GM23338 (cell line): Measurements from ENCODE around the gene ATP5MG. TPM values are rescaled to one million over a fixed set of nuclear protein-coding genes. Genes with fewer than 3 reads are reported as not detected.

Source experiments
- ATAC-seq: fragments of 200-7000 bp; cut with Tn5 transposase; 3 replicates; pipeline ENCODE4 v1.9.1; 2020
- DNase-seq: peaks from one replicate; pipeline ENCODE4 v3.0.0-alpha.2; 2015; ENCODE audit warnings: low spot score
- H2AFZ ChIP-seq: fragments of 200-600 bp; sonication (generic); 2 replicates; pipeline ENCODE4 v1.8.0; 2016; ENCODE audit warnings: antibody characterized with exemption, mild to moderate bottlenecking, moderate library complexity
- H3F3A ChIP-seq: fragments of 200-600 bp; sonication (generic); replicated peaks from 2 replicates; pipeline ENCODE4 v1.8.0; 2017; ENCODE audit warnings: antibody characterized with exemption, mixed run types, low read depth
- H3K27ac ChIP-seq: fragments of 200-600 bp; sonication (generic); 2 replicates; pipeline ENCODE4 v1.6.1; 2016; ENCODE audit warnings: low read depth
- H3K27me3 ChIP-seq: fragments of 200-600 bp; sonication (generic); 2 replicates; pipeline ENCODE4 v1.8.0; 2016; ENCODE audit warnings: mild to moderate bottlenecking, mixed run types, moderate library complexity; ENCODE audit not compliant: insufficient read depth
- H3K36me3 ChIP-seq: fragments of 200-600 bp; sonication (generic); 2 replicates; pipeline ENCODE4 v1.8.0; 2016; ENCODE audit warnings: mild to moderate bottlenecking; ENCODE audit not compliant: insufficient read depth
- H3K4me1 ChIP-seq: fragments of 200-600 bp; sonication (generic); 2 replicates; pipeline ENCODE4 v1.8.0; 2016; ENCODE audit warnings: mild to moderate bottlenecking, moderate library complexity; ENCODE audit not compliant: insufficient read depth
- H3K4me2 ChIP-seq: fragments of 200-600 bp; sonication (generic); 2 replicates; pipeline ENCODE4 v1.7.1; 2017; ENCODE audit warnings: mixed run types
- H3K4me3 ChIP-seq: fragments of 200-600 bp; sonication (generic); 2 replicates; pipeline ENCODE4 v1.6.1; 2016; ENCODE audit warnings: mixed run types
- H3K79me2 ChIP-seq: fragments of 200-600 bp; sonication (generic); replicated peaks from 2 replicates; pipeline ENCODE4 v1.8.0; 2017; ENCODE audit warnings: mild to moderate bottlenecking; ENCODE audit not compliant: insufficient read depth
- H3K9me2 ChIP-seq: fragments of 200-600 bp; sonication (generic); 2 replicates; pipeline ENCODE4 v1.8.0; 2017; ENCODE audit not compliant: insufficient read depth
- H4K20me1 ChIP-seq: fragments of 200-600 bp; sonication (generic); replicated peaks from 2 replicates; pipeline ENCODE4 v1.8.0; 2017; ENCODE audit warnings: mild to moderate bottlenecking; ENCODE audit not compliant: insufficient read depth
- H3K27ac Mint-ChIP-seq: 2 replicates; pipeline ENCODE4 v1.8.0; 2020; ENCODE audit warnings: inconsistent platforms, mild to moderate bottlenecking, moderate library complexity, mixed read lengths
- H3K27me3 Mint-ChIP-seq: 3 replicates; pipeline ENCODE4 v1.8.0; 2022; ENCODE audit warnings: low read depth, mild to moderate bottlenecking, moderate library complexity, mixed read lengths, inconsistent platforms; ENCODE audit not compliant: insufficient read depth, poor library complexity
- H3K36me3 Mint-ChIP-seq: 3 replicates; pipeline ENCODE4 v1.8.0; 2021; ENCODE audit warnings: low read depth, mild to moderate bottlenecking, inconsistent platforms, moderate library complexity, mixed read lengths
- H3K4me1 Mint-ChIP-seq: 3 replicates; pipeline ENCODE4 v1.8.0; 2020; ENCODE audit warnings: mild to moderate bottlenecking, inconsistent platforms, mixed read lengths
- H3K4me3 Mint-ChIP-seq: 3 replicates; pipeline ENCODE4 v1.8.0; 2021; ENCODE audit warnings: moderate library complexity, mild to moderate bottlenecking, inconsistent platforms, mixed read lengths
- H3K9me3 Mint-ChIP-seq: 3 replicates; pipeline ENCODE4 v1.8.0; 2020; ENCODE audit warnings: moderate library complexity, mild to moderate bottlenecking, inconsistent platforms, mixed read lengths
- CREB1 ChIP-seq: fragments of 250-450 bp; sonication (Bioruptor Pico); IDR thresholded peaks from 2 replicates; pipeline ENCODE4 v1.5.0; 2020; ENCODE audit warnings: low read depth, mild to moderate bottlenecking, moderate library complexity
- CTCF ChIP-seq, 2 experiments: fragments of 200-600 bp in 1 of 2; sonication (generic) in 1 of 2; conservative IDR thresholded peaks; 2 replicates each; pipeline versions ENCODE4 v1.5.1 to v1.6.1; 2016 to 2017; ENCODE audit warnings: antibody characterized with exemption in 2 of 2, low read depth in 2 of 2, mild to moderate bottlenecking in 2 of 2, moderate library complexity in 1 of 2
- ETS1 ChIP-seq: IDR thresholded peaks from 2 replicates; pipeline ENCODE4 v1.6.1; 2016; ENCODE audit warnings: antibody characterized with exemption
- EZH2 ChIP-seq: fragments of 200-600 bp; sonication (generic); IDR thresholded peaks from one replicate; pipeline ENCODE4 v1.8.0; 2017; ENCODE audit warnings: antibody characterized with exemption, mild to moderate bottlenecking, low read depth; ENCODE audit not compliant: unreplicated experiment
- EZH2phosphoT487 ChIP-seq: fragments of 200-600 bp; sonication (generic); IDR thresholded peaks from one replicate; pipeline ENCODE4 v1.8.1; 2018; ENCODE audit warnings: antibody characterized with exemption; ENCODE audit not compliant: unreplicated experiment
- JUNB ChIP-seq: IDR thresholded peaks from one replicate; pipeline ENCODE4 v1.6.1; 2016; ENCODE audit warnings: antibody characterized with exemption; ENCODE audit not compliant: unreplicated experiment
- NANOG ChIP-seq: IDR thresholded peaks from 2 replicates; pipeline ENCODE4 v1.6.1; 2016; ENCODE audit warnings: antibody characterized with exemption, borderline replicate concordance
- POLR2AphosphoS5 ChIP-seq: IDR thresholded peaks from 2 replicates; pipeline ENCODE4 v1.6.1; 2016; ENCODE audit warnings: antibody characterized with exemption, low read depth
- STAT1 ChIP-seq: IDR thresholded peaks from one replicate; pipeline ENCODE4 v1.6.1; 2016; ENCODE audit warnings: antibody characterized with exemption; ENCODE audit not compliant: unreplicated experiment
- ZNF114 ChIP-seq: fragments of 250-450 bp; sonication (Bioruptor Pico); IDR thresholded peaks from 2 replicates; pipeline ENCODE4 v1.5.0; 2020; ENCODE audit warnings: mild to moderate bottlenecking, moderate library complexity
- ZNF331 ChIP-seq: fragments of 250-450 bp; sonication (Bioruptor Pico); IDR thresholded peaks from 2 replicates; pipeline ENCODE4 v1.5.0; 2020; ENCODE audit warnings: low read depth, mild to moderate bottlenecking, moderate library complexity
- polyA plus RNA-seq: library from polyadenylated mRNA; unstranded; fragments of >200 nt; fragmentation: Nextera tagmentation; extraction: Ambion mirVana; gene quantifications from 2 replicates; pipeline ENCODE4 v1.2.1, GENCODE V29; 2016
- total RNA-seq: library from RNA; depleted of rRNA; stranded (reverse); fragments of >200 nt; shearing (Covaris generic); gene quantifications from 2 replicates; pipeline ENCODE4 v1.2.3, GENCODE V29; 2014
- TF ChIP-seq, protein P1 (sequence below): fragments of 250-450 bp; sonication (Bioruptor Pico); IDR thresholded peaks from 2 replicates; pipeline ENCODE4 v1.5.0; 2020; ENCODE audit warnings: mild to moderate bottlenecking, moderate library complexity
- TF ChIP-seq, protein P2 (sequence below): IDR thresholded peaks from one replicate; pipeline ENCODE4 v1.6.1; 2018; ENCODE audit warnings: antibody characterized with exemption; ENCODE audit not compliant: unreplicated experiment

Gene ATP5MG
- total and polyA plus RNA-seq, 2 experiments from 2014 or later = 41.7 to 987 TPM

DNA sequence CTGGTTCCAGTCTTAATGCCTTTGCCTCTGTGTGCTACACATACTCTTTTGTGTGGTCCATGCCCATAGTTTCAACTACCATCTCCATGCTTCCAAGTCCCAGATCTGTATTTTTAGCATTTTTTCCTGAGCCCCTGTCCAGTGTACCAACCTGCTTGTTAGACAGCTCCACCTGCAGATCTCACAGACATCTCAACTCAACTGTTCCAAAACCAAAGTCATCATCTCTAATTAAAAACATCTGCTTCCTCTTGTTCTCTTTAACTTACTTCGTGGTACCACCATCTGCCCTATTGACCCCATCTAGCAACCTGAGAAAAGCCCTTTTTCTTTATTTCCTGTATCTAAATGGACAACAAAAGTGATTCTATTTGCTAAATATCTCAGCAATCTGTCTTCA lies 26.3 kb downstream of the ATP5MG start:
- Mint-ChIP-seq H3K4me1 (no peaks in the 10 kb centered on the region), H3K27me3 (peaks cover 4% of the 10 kb centered on the region), H3K4me3 (no peak overlapping the region), H3K36me3 (no peaks in the 10 kb centered on the region), H3K9me3 (no peaks in the 10 kb centered on the region; the same call in 2 of the 3 replicates), H3K27ac (no peak overlapping the region)
- no peak for TF ChIP-seq CREB1 (CRISPR knock-in tag)
- TF ChIP-seq ZNF331 (CRISPR knock-in tag) = no peak
- TF ChIP-seq JUNB = no peak
- no peak for TF ChIP-seq NANOG
- no peak for TF ChIP-seq CTCF (conservative IDR thresholded peaks at IDR 0.05; ENCODE audit: low read depth in 2 of 2)
- TF ChIP-seq STAT1 = no peak
- no peak for TF ChIP-seq ZNF114 (CRISPR knock-in tag)
- no peak for TF ChIP-seq POLR2AphosphoS5
- no peak for TF ChIP-seq EZH2phosphoT487
- TF ChIP-seq EZH2 = no peak
- TF ChIP-seq, protein P1, sequence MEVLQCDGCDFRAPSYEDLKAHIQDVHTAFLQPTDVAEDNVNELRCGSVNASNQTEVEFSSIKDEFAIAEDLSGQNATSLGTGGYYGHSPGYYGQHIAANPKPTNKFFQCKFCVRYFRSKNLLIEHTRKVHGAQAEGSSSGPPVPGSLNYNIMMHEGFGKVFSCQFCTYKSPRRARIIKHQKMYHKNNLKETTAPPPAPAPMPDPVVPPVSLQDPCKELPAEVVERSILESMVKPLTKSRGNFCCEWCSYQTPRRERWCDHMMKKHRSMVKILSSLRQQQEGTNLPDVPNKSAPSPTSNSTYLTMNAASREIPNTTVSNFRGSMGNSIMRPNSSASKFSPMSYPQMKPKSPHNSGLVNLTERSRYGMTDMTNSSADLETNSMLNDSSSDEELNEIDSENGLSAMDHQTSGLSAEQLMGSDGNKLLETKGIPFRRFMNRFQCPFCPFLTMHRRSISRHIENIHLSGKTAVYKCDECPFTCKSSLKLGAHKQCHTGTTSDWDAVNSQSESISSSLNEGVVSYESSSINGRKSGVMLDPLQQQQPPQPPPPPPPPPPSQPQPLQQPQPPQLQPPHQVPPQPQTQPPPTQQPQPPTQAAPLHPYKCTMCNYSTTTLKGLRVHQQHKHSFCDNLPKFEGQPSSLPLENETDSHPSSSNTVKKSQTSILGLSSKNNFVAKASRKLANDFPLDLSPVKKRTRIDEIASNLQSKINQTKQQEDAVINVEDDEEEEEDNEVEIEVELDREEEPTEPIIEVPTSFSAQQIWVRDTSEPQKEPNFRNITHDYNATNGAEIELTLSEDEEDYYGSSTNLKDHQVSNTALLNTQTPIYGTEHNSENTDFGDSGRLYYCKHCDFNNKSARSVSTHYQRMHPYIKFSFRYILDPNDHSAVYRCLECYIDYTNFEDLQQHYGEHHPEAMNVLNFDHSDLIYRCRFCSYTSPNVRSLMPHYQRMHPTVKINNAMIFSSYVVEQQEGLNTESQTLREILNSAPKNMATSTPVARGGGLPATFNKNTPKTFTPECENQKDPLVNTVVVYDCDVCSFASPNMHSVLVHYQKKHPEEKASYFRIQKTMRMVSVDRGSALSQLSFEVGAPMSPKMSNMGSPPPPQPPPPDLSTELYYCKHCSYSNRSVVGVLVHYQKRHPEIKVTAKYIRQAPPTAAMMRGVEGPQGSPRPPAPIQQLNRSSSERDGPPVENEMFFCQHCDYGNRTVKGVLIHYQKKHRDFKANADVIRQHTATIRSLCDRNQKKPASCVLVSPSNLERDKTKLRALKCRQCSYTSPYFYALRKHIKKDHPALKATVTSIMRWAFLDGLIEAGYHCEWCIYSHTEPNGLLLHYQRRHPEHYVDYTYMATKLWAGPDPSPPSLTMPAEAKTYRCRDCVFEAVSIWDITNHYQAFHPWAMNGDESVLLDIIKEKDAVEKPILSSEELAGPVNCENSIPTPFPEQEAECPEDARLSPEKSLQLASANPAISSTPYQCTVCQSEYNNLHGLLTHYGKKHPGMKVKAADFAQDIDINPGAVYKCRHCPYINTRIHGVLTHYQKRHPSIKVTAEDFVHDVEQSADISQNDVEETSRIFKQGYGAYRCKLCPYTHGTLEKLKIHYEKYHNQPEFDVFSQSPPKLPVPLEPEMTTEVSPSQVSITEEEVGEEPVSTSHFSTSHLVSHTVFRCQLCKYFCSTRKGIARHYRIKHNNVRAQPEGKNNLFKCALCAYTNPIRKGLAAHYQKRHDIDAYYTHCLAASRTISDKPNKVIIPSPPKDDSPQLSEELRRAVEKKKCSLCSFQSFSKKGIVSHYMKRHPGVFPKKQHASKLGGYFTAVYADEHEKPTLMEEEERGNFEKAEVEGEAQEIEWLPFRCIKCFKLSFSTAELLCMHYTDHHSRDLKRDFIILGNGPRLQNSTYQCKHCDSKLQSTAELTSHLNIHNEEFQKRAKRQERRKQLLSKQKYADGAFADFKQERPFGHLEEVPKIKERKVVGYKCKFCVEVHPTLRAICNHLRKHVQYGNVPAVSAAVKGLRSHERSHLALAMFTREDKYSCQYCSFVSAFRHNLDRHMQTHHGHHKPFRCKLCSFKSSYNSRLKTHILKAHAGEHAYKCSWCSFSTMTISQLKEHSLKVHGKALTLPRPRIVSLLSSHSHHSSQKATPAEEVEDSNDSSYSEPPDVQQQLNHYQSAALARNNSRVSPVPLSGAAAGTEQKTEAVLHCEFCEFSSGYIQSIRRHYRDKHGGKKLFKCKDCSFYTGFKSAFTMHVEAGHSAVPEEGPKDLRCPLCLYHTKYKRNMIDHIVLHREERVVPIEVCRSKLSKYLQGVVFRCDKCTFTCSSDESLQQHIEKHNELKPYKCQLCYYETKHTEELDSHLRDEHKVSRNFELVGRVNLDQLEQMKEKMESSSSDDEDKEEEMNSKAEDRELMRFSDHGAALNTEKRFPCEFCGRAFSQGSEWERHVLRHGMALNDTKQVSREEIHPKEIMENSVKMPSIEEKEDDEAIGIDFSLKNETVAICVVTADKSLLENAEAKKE = no peak
- TF ChIP-seq, protein P2, sequence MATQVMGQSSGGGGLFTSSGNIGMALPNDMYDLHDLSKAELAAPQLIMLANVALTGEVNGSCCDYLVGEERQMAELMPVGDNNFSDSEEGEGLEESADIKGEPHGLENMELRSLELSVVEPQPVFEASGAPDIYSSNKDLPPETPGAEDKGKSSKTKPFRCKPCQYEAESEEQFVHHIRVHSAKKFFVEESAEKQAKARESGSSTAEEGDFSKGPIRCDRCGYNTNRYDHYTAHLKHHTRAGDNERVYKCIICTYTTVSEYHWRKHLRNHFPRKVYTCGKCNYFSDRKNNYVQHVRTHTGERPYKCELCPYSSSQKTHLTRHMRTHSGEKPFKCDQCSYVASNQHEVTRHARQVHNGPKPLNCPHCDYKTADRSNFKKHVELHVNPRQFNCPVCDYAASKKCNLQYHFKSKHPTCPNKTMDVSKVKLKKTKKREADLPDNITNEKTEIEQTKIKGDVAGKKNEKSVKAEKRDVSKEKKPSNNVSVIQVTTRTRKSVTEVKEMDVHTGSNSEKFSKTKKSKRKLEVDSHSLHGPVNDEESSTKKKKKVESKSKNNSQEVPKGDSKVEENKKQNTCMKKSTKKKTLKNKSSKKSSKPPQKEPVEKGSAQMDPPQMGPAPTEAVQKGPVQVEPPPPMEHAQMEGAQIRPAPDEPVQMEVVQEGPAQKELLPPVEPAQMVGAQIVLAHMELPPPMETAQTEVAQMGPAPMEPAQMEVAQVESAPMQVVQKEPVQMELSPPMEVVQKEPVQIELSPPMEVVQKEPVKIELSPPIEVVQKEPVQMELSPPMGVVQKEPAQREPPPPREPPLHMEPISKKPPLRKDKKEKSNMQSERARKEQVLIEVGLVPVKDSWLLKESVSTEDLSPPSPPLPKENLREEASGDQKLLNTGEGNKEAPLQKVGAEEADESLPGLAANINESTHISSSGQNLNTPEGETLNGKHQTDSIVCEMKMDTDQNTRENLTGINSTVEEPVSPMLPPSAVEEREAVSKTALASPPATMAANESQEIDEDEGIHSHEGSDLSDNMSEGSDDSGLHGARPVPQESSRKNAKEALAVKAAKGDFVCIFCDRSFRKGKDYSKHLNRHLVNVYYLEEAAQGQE = no peak
- TF ChIP-seq ETS1 = no peak
- Histone ChIP-seq H3K4me1 (no peaks in the 10 kb centered on the region), H4K20me1 (no peaks in the 10 kb centered on the region), H3K4me2 (no peak overlapping the region), H3F3A (no peaks in the 10 kb centered on the region), H3K27me3 (no peaks in the 10 kb centered on the region; the same call in 1 of the 2 replicates), H3K4me3 (no peak overlapping the region), H3K27ac (no peak overlapping the region), H3K9me2 (no peaks in the 10 kb centered on the region), H3K79me2 (no peaks in the 10 kb centered on the region), H3K36me3 (no peaks in the 10 kb centered on the region), H2AFZ (no peak overlapping the region)
- DNase-seq (no peak), ATAC-seq (no peak)
